Neural cell (in vitro differentiated cells): Measurements from ENCODE around the gene SLC10A3. TPM values are rescaled to one million over a fixed set of nuclear protein-coding genes. Genes with fewer than 3 reads are reported as not detected.

Source experiments
- H2AFZ ChIP-seq: fragments of 200-600, 300-800 bp; sonication (generic), shearing (Covaris generic); 2 replicates; pipeline ENCODE4 v1.6.0; 2014; ENCODE audit warnings: low read depth, mild to moderate bottlenecking, antibody characterized with exemption, low read length, moderate library complexity
- H3F3A ChIP-seq: fragments of 200-600 bp; shearing (Covaris generic); 2 replicates; pipeline ENCODE4 v1.6.1; 2016; ENCODE audit warnings: mild to moderate bottlenecking, moderate library complexity, mixed read lengths, antibody characterized with exemption, low read length; ENCODE audit not compliant: insufficient read depth, poor library complexity, severe bottlenecking
- H3K27ac ChIP-seq: fragments of 200-600, 300-800 bp; sonication (generic), shearing (Covaris generic); 2 replicates; pipeline ENCODE4 v1.5.1; 2014; ENCODE audit warnings: mild to moderate bottlenecking, low read length, moderate library complexity
- H3K27me3 ChIP-seq: fragments of 300-800, 200-600 bp; sonication (generic), shearing (Covaris generic); 2 replicates; pipeline ENCODE4 v1.6.0; 2014; ENCODE audit warnings: mild to moderate bottlenecking, low read depth, low read length, moderate library complexity; ENCODE audit not compliant: insufficient read depth
- H3K36me3 ChIP-seq: fragments of 300-800, 200-600 bp; sonication (generic), shearing (Covaris generic); 2 replicates; pipeline ENCODE4 v1.5.1; 2014; ENCODE audit warnings: mild to moderate bottlenecking, antibody characterized with exemption, low read length, moderate library complexity; ENCODE audit not compliant: insufficient read depth
- H3K4me2 ChIP-seq: fragments of 300-800, 200-600 bp; sonication (generic), shearing (Covaris generic); 2 replicates; pipeline ENCODE4 v1.6.0; 2014; ENCODE audit warnings: mild to moderate bottlenecking, low read length
- H3K4me3 ChIP-seq: fragments of 300-800, 200-600 bp; sonication (generic), shearing (Covaris generic); 2 replicates; pipeline ENCODE4 v1.5.1; 2014; ENCODE audit warnings: mild to moderate bottlenecking, low read length, moderate library complexity
- H3K79me2 ChIP-seq: fragments of 200-600 bp; shearing (Covaris generic); replicated peaks from 2 replicates; pipeline ENCODE4 v1.6.0; 2014; ENCODE audit warnings: mild to moderate bottlenecking, low read length, moderate library complexity; ENCODE audit not compliant: insufficient read depth
- H3K9ac ChIP-seq: fragments of 300-800, 200-600 bp; sonication (generic), shearing (Covaris generic); 2 replicates; pipeline ENCODE4 v1.6.1; 2016; ENCODE audit warnings: mild to moderate bottlenecking, low read length, mixed read lengths
- H3K9me2 ChIP-seq: fragments of 200-600 bp; shearing (Covaris generic); 2 replicates; pipeline ENCODE4 v1.6.1; 2016; ENCODE audit warnings: mild to moderate bottlenecking, low read length, mixed read lengths; ENCODE audit not compliant: insufficient read depth
- H3K9me3 ChIP-seq: fragments of 200-600, 300-800 bp; sonication (generic), shearing (Covaris generic); 2 replicates; pipeline ENCODE4 v1.6.1; 2016; ENCODE audit warnings: mild to moderate bottlenecking, mixed run types, low read length, moderate library complexity, mixed read lengths
- H4K20me1 ChIP-seq: fragments of 200-600 bp; shearing (Covaris generic); 2 replicates; pipeline ENCODE4 v1.6.1; 2016; ENCODE audit warnings: mild to moderate bottlenecking, mixed run types; ENCODE audit not compliant: insufficient read depth
- EP300 ChIP-seq: fragments of 450-650 bp; conservative IDR thresholded peaks from 2 replicates; pipeline ENCODE4 v1.6.1; 2014; ENCODE audit warnings: antibody characterized with exemption, mild to moderate bottlenecking, moderate library complexity; ENCODE audit not compliant: poor library complexity, severe bottlenecking
- EZH2 ChIP-seq: fragments of 200-600, 300-800 bp; shearing (Covaris generic), sonication (generic); IDR thresholded peaks from 2 replicates; pipeline ENCODE4 v1.6.1; 2014; ENCODE audit warnings: antibody characterized with exemption, low read length, borderline replicate concordance, mild to moderate bottlenecking; ENCODE audit not compliant: insufficient read depth, poor library complexity, severe bottlenecking
- MXI1 ChIP-seq: fragments of 450-650 bp; conservative IDR thresholded peaks from 2 replicates; pipeline ENCODE4 v1.6.1; 2014; ENCODE audit warnings: antibody characterized with exemption, mild to moderate bottlenecking; ENCODE audit not compliant: poor library complexity, severe bottlenecking
- POLR2AphosphoS5 ChIP-seq: IDR thresholded peaks from 2 replicates; pipeline ENCODE4 v1.6.1; 2012
- RAD21 ChIP-seq: fragments of 450-650 bp; conservative IDR thresholded peaks from 2 replicates; pipeline ENCODE4 v1.6.1; 2014; ENCODE audit warnings: antibody characterized with exemption, mild to moderate bottlenecking, moderate library complexity
- SMC3 ChIP-seq: fragments of 450-650 bp; conservative IDR thresholded peaks from 2 replicates; pipeline ENCODE4 v1.6.1; 2014; ENCODE audit warnings: antibody characterized with exemption, mild to moderate bottlenecking, moderate library complexity; ENCODE audit not compliant: poor library complexity
- TAF1 ChIP-seq: IDR thresholded peaks from 2 replicates; pipeline ENCODE4 v1.6.1; 2012; ENCODE audit warnings: low read depth
- polyA plus RNA-seq: library from polyadenylated mRNA; depleted of rRNA; stranded (reverse); fragments of >200 nt; gene quantifications from 2 replicates; pipeline ENCODE4 v1.2.3, GENCODE V29; 2014
- TF ChIP-seq, protein P1 (sequence below): fragments of 450-650 bp; IDR thresholded peaks from 2 replicates; pipeline ENCODE4 v1.5.1; 2014; ENCODE audit warnings: antibody characterized with exemption, mild to moderate bottlenecking, moderate library complexity; ENCODE audit not compliant: poor library complexity, severe bottlenecking
- TF ChIP-seq, protein P2 (sequence below): IDR thresholded peaks from 2 replicates; pipeline ENCODE4 v1.6.1; 2012; ENCODE audit warnings: borderline replicate concordance

SLC10A3 gene
- polyA plus RNA-seq, 1 donor from 2014 or later = 2.7 TPM

DNA sequence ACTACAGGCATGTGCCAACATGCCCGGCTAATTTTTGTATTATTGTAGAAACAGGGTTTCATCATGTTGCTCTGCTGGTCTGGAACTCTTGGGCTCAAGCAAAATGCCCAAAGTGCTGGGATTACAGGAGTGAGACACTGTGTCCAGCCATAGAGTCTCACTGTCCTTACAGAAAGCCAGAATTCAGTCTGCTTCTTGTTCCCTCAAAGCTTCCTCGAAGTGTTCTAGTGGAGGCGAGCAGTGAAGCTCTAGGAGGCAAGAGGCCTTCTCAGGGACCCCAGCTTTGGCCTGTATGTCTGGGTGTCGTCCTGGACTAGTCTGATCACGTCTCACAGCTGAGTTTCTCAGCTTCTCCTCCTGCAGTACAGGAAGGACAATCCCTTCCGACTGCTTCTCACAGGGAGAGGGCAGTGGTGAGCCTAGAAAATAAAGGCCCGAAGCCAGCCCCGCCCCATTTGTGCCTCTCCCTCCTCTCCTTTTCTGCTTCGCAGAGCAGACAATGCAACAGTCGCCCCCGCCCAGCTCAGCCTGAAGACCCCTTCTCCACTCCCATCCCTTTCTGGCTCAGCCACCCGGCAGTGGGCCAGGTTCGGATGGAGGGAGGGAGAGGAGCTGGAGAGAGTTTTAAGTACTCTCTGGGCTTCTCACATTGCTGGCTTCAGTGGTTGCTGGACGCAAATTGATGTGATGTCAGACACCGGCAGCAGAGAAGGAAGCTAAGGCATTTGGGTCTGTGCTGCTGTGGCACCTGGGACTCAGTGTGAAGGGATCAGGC is 36.7 kb upstream of the SLC10A3 start:
- no peaks in the 10 kb centered on the region for H3K27me3 ChIP-seq
- H3K9me3 ChIP-seq = no peaks in the 10 kb centered on the region
- H3K36me3 ChIP-seq = no peaks in the 10 kb centered on the region
- H3K9me2 ChIP-seq = no peaks in the 10 kb centered on the region
- H3F3A ChIP-seq = no peaks in the 10 kb centered on the region
- H4K20me1 ChIP-seq = no peaks in the 10 kb centered on the region
- TF ChIP-seq SMC3 = peak; percentile 43
- no peak for TF ChIP-seq EP300
- TF ChIP-seq, protein P1, sequence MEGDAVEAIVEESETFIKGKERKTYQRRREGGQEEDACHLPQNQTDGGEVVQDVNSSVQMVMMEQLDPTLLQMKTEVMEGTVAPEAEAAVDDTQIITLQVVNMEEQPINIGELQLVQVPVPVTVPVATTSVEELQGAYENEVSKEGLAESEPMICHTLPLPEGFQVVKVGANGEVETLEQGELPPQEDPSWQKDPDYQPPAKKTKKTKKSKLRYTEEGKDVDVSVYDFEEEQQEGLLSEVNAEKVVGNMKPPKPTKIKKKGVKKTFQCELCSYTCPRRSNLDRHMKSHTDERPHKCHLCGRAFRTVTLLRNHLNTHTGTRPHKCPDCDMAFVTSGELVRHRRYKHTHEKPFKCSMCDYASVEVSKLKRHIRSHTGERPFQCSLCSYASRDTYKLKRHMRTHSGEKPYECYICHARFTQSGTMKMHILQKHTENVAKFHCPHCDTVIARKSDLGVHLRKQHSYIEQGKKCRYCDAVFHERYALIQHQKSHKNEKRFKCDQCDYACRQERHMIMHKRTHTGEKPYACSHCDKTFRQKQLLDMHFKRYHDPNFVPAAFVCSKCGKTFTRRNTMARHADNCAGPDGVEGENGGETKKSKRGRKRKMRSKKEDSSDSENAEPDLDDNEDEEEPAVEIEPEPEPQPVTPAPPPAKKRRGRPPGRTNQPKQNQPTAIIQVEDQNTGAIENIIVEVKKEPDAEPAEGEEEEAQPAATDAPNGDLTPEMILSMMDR = peak; percentile 68
- TF ChIP-seq TAF1 = no peak
- TF ChIP-seq MXI1 = no peak
- TF ChIP-seq, protein P2, sequence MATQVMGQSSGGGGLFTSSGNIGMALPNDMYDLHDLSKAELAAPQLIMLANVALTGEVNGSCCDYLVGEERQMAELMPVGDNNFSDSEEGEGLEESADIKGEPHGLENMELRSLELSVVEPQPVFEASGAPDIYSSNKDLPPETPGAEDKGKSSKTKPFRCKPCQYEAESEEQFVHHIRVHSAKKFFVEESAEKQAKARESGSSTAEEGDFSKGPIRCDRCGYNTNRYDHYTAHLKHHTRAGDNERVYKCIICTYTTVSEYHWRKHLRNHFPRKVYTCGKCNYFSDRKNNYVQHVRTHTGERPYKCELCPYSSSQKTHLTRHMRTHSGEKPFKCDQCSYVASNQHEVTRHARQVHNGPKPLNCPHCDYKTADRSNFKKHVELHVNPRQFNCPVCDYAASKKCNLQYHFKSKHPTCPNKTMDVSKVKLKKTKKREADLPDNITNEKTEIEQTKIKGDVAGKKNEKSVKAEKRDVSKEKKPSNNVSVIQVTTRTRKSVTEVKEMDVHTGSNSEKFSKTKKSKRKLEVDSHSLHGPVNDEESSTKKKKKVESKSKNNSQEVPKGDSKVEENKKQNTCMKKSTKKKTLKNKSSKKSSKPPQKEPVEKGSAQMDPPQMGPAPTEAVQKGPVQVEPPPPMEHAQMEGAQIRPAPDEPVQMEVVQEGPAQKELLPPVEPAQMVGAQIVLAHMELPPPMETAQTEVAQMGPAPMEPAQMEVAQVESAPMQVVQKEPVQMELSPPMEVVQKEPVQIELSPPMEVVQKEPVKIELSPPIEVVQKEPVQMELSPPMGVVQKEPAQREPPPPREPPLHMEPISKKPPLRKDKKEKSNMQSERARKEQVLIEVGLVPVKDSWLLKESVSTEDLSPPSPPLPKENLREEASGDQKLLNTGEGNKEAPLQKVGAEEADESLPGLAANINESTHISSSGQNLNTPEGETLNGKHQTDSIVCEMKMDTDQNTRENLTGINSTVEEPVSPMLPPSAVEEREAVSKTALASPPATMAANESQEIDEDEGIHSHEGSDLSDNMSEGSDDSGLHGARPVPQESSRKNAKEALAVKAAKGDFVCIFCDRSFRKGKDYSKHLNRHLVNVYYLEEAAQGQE = peak; percentile 31
- TF ChIP-seq RAD21 = peak; percentile 43
- no peak for TF ChIP-seq EZH2
- peak; percentile 46 for TF ChIP-seq POLR2AphosphoS5
- H3K79me2 ChIP-seq = no peaks in the 10 kb centered on the region
- peak overlapping the region; percentile 59 for H3K9ac ChIP-seq
- peak overlapping the region; percentile 47 for H3K4me3 ChIP-seq
- no peak overlapping the region for H3K4me2 ChIP-seq
- peak overlapping the region; percentile 45 for H2AFZ ChIP-seq
- peak overlapping the region; percentile 63 for H3K27ac ChIP-seq

DNA sequence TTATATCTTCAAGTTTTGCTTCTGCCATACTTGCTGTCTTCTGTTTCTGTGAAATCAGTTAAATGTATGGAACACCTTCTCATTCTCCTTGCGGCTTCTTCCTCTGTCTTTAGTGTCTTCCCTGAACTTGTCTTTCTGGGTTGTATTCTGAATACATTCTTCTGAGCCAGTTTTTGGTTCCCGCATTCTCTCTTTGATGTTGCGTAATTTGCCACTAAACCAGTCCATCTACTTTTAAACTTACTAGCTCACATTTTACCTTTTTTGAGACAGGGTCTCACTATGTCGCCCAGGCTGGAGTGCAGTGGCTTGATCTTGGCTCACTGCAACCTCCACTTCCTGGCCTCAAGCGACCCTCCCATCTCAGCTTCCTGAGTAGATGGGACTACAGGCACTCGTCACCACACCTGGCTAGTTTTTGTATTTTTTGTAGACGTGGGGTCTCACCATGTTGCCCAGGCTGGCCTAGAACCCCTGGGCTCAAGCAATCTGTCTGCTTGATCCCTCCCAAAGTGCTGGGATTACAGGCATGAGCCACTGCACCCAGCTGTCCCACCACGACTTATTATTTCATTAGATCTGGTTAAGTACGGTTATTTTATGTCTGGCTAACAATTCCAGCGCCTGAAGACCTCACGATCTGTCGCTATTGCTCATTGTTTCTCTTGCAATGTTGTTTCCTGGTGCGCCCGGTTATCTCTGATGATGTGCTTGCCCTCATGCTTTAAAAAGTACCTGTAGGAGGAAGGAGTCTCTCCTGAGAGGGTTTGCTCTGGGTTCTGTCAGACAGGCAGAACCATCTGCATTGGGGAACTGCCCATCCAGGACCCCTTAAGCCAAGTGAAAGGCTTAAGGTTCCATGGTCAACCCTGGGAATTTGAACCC is 35.4 kb upstream of the SLC10A3 start:
- Histone ChIP-seq H3K9me2 (no peaks in the 10 kb centered on the region), H3K9ac (no peak overlapping the region), H2AFZ (no peak overlapping the region), H3K27ac (no peak overlapping the region), H3K4me3 (no peak overlapping the region), H3K4me2 (no peak overlapping the region), H4K20me1 (no peaks in the 10 kb centered on the region), H3K9me3 (no peaks in the 10 kb centered on the region), H3K36me3 (no peaks in the 10 kb centered on the region), H3K79me2 (no peaks in the 10 kb centered on the region), H3F3A (no peaks in the 10 kb centered on the region), H3K27me3 (no peaks in the 10 kb centered on the region)
- TF ChIP-seq RAD21 = no peak
- no peak for TF ChIP-seq POLR2AphosphoS5
- TF ChIP-seq, protein P1 = no peak
- TF ChIP-seq EP300 = no peak
- TF ChIP-seq, protein P2 = no peak
- TF ChIP-seq MXI1 = no peak
- TF ChIP-seq TAF1 = no peak
- no peak for TF ChIP-seq SMC3
- TF ChIP-seq EZH2 = no peak
